OCI-LY3 (cell line): ENCODE results near the gene DSCAM.
A peak's percentile ranks its signal among the peaks of the same experiment; 100 is the strongest.

Source experiments
- H2AFZ ChIP-seq: fragments of 200-600, 300-600 bp; shearing (Covaris generic); 2 replicates; pipeline ENCODE4 v1.6.0; 2014; ENCODE audit warnings: antibody characterized with exemption, low read depth, low read length
- H3K27ac ChIP-seq: fragments of 200-600, 300-600 bp; sonication (generic); 2 replicates; pipeline ENCODE4 v1.5.1; 2014; ENCODE audit warnings: mild to moderate bottlenecking, low read length, moderate library complexity, mixed read lengths
- H3K27me3 ChIP-seq: fragments of 200-600, 300-600 bp; sonication (generic); 2 replicates; pipeline ENCODE4 v1.6.1; 2014; ENCODE audit warnings: low read depth, low read length, mixed read lengths
- H3K36me3 ChIP-seq: fragments of 200-600, 300-600 bp; sonication (generic); replicated peaks from 2 replicates; pipeline ENCODE3; 2014; ENCODE audit warnings: low read depth, low read length, mixed read lengths
- H3K4me1 ChIP-seq: fragments of 300-600, 200-600 bp; sonication (generic); 2 replicates; pipeline ENCODE4 v1.6.1; 2014; ENCODE audit warnings: low read length, mixed read lengths
- H3K4me2 ChIP-seq: fragments of 200-600, 300-600 bp; sonication (generic); 2 replicates; pipeline ENCODE4 v1.6.1; 2014; ENCODE audit warnings: low read length, mixed read lengths
- H3K4me3 ChIP-seq: fragments of 300-600, 200-600 bp; sonication (generic); 2 replicates; pipeline ENCODE4 v1.5.1; 2014; ENCODE audit warnings: antibody characterized with exemption, mild to moderate bottlenecking, low read length, moderate library complexity
- H3K79me2 ChIP-seq: fragments of 300-600, 200-600 bp; shearing (Covaris generic); 2 replicates; pipeline ENCODE4 v1.6.1; 2014; ENCODE audit warnings: mild to moderate bottlenecking, low read length, mixed read lengths
- H3K9ac ChIP-seq: fragments of 300-600, 200-600 bp; shearing (Covaris generic); 2 replicates; pipeline ENCODE4 v1.6.0; 2014; ENCODE audit warnings: mild to moderate bottlenecking, low read length, moderate library complexity
- H3K9me3 ChIP-seq: fragments of 200-600, 300-600 bp; shearing (Covaris generic); 2 replicates; pipeline ENCODE4 v1.6.1; 2014; ENCODE audit warnings: low read length, mixed read lengths; ENCODE audit not compliant: insufficient read depth
- H4K20me1 ChIP-seq: fragments of 200-600, 300-600 bp; sonication (generic); 2 replicates; pipeline ENCODE4 v1.6.1; 2016; ENCODE audit warnings: low read length, mixed read lengths; ENCODE audit not compliant: insufficient read depth
- EZH2phosphoT487 ChIP-seq: fragments of 200-600 bp; shearing (Covaris generic); IDR thresholded peaks from 2 replicates; pipeline ENCODE4 v1.6.1; 2018; ENCODE audit warnings: antibody characterized with exemption, mixed run types, low read depth
- TF ChIP-seq, protein P1 (sequence below): fragments of 200-600, 300-600 bp; sonication (generic); IDR thresholded peaks from 2 replicates; pipeline ENCODE4 v1.5.1; 2014; ENCODE audit warnings: antibody characterized with exemption, low read length, low read depth

Gene DSCAM

DNA sequence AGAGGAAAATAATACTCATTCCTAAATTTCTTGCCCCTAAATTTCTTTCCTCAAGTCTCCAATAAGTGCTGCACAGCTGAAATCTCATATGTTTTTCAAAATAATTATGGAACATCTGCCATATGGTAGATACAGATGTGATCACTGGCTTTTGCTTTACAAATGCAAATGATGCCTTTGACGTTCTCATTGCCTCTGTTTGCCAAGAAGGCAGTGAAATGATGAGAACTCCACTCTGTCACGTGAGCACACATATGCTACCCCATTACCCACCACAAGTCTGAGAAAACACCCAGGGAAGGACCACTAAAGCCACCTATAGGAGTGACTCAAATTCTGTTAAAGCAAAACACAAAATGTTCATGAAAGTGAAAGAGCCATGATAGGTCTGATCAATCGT lies 43.9 kb downstream of the DSCAM start:
- Histone ChIP-seq H2AFZ (0 out of 2 replicates have a peak overlapping the region, but pooled peaks have one; percentile 46), H3K27me3 (no peaks in the 10 kb centered on the region), H3K36me3 (no peaks in the 10 kb centered on the region), H3K4me3 (no peak overlapping the region), H3K27ac (no peak overlapping the region), H3K4me2 (no peak overlapping the region), H3K9ac (no peak overlapping the region), H3K9me3 (no peaks in the 10 kb centered on the region), H3K79me2 (no peaks in the 10 kb centered on the region), H4K20me1 (no peaks in the 10 kb centered on the region), H3K4me1 (no peaks in the 10 kb centered on the region)
- TF ChIP-seq EZH2phosphoT487, result no peak
- TF ChIP-seq, protein P1, sequence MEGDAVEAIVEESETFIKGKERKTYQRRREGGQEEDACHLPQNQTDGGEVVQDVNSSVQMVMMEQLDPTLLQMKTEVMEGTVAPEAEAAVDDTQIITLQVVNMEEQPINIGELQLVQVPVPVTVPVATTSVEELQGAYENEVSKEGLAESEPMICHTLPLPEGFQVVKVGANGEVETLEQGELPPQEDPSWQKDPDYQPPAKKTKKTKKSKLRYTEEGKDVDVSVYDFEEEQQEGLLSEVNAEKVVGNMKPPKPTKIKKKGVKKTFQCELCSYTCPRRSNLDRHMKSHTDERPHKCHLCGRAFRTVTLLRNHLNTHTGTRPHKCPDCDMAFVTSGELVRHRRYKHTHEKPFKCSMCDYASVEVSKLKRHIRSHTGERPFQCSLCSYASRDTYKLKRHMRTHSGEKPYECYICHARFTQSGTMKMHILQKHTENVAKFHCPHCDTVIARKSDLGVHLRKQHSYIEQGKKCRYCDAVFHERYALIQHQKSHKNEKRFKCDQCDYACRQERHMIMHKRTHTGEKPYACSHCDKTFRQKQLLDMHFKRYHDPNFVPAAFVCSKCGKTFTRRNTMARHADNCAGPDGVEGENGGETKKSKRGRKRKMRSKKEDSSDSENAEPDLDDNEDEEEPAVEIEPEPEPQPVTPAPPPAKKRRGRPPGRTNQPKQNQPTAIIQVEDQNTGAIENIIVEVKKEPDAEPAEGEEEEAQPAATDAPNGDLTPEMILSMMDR, result no peak

- Histone ChIP-seq H4K20me1 (no peaks in the 10 kb centered on the region), H3K9me3 (no peaks in the 10 kb centered on the region), H3K79me2 (no peaks in the 10 kb centered on the region), H3K9ac (no peak overlapping the region), H2AFZ (no peak overlapping the region), H3K27me3 (no peaks in the 10 kb centered on the region), H3K4me3 (no peak overlapping the region), H3K4me1 (no peaks in the 10 kb centered on the region), H3K36me3 (no peaks in the 10 kb centered on the region), H3K4me2 (no peak overlapping the region), H3K27ac (no peak overlapping the region)
- TF ChIP-seq, protein P1, result no peak
- no peak for TF ChIP-seq EZH2phosphoT487
Observed at GRCh38 chr21:40800126-40800525, 46.8 kb downstream of the DSCAM start.

GRCh38 chr21:40797891-40798290 lies 49.1 kb downstream of the DSCAM start:
- H3K36me3 ChIP-seq, result no peaks in the 10 kb centered on the region
- H3K27me3 ChIP-seq, result no peaks in the 10 kb centered on the region
- no peak overlapping the region for H3K9ac ChIP-seq
- H3K27ac ChIP-seq, result no peak overlapping the region
- H3K79me2 ChIP-seq, result no peaks in the 10 kb centered on the region
- H4K20me1 ChIP-seq, result no peaks in the 10 kb centered on the region
- no peak overlapping the region for H2AFZ ChIP-seq
- H3K9me3 ChIP-seq, result no peaks in the 10 kb centered on the region
- TF ChIP-seq, protein P1, result no peak
- TF ChIP-seq EZH2phosphoT487, result no peak
- no peak overlapping the region for H3K4me2 ChIP-seq
- no peak overlapping the region for H3K4me3 ChIP-seq
- H3K4me1 ChIP-seq, result no peaks in the 10 kb centered on the region

GRCh38 chr21:40797410-40797809 lies 49.5 kb downstream of the DSCAM start:
- Histone ChIP-seq H4K20me1 (no peaks in the 10 kb centered on the region), H2AFZ (no peak overlapping the region), H3K4me3 (no peak overlapping the region), H3K27me3 (no peaks in the 10 kb centered on the region), H3K9ac (no peak overlapping the region), H3K27ac (no peak overlapping the region), H3K4me2 (no peak overlapping the region), H3K36me3 (no peaks in the 10 kb centered on the region), H3K4me1 (no peaks in the 10 kb centered on the region), H3K79me2 (no peaks in the 10 kb centered on the region), H3K9me3 (no peaks in the 10 kb centered on the region)
- TF ChIP-seq, protein P1, result no peak
- no peak for TF ChIP-seq EZH2phosphoT487
